VCaP (cell line): Measurements from ENCODE around the gene SLC15A4.
A peak's percentile ranks its signal among the peaks of the same experiment; 100 is the strongest.
"Not testable (repeated sequence)": the region's sequence is repeated elsewhere in the genome, so short reads cannot be mapped to it uniquely, and the experiment has no call there.

Experiments used
- H3K27ac ChIP-seq: fragments of 450-650 bp; 2 replicates; pipeline ENCODE4 v1.5.1; 2017
- TF ChIP-seq, protein P1 (sequence below): fragments of 450-650 bp; conservative IDR thresholded peaks from 2 replicates; pipeline ENCODE4 v1.5.1; 2017; ENCODE audit warnings: mild to moderate bottlenecking, moderate library complexity

The SLC15A4 gene

DNA sequence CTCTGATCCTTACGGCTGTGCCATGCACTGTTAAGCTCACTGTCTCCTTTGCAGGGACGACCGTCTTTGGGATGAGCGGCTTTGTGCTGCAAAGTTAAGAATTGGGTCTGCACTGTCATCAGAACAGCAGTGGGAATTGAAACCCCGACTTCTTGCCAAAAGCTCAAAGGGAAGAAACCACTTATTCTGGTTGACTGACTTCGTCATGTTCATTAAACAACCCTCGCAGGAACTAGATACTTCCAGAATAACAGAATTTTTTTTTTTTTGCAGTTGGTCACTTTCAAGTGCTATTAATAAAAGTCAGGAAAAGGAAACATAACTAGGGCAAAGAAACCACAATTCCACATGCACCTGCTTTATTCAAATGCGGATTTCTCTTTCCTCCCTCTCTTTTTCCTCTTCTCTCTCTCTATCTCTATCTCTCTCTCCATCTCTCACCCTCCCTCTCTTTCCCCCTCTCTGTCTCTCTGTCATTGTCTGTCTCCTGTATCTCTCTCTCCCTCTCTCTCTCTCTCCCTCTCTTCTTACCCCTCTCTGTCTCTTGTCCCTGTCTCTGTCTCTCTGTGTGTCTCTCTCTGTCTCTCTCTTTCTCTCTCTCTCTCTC lies 17.2 kb upstream of the SLC15A4 start:
- no peak overlapping the region for H3K27ac ChIP-seq
- TF ChIP-seq, protein P1, sequence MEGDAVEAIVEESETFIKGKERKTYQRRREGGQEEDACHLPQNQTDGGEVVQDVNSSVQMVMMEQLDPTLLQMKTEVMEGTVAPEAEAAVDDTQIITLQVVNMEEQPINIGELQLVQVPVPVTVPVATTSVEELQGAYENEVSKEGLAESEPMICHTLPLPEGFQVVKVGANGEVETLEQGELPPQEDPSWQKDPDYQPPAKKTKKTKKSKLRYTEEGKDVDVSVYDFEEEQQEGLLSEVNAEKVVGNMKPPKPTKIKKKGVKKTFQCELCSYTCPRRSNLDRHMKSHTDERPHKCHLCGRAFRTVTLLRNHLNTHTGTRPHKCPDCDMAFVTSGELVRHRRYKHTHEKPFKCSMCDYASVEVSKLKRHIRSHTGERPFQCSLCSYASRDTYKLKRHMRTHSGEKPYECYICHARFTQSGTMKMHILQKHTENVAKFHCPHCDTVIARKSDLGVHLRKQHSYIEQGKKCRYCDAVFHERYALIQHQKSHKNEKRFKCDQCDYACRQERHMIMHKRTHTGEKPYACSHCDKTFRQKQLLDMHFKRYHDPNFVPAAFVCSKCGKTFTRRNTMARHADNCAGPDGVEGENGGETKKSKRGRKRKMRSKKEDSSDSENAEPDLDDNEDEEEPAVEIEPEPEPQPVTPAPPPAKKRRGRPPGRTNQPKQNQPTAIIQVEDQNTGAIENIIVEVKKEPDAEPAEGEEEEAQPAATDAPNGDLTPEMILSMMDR, result no peak

DNA sequence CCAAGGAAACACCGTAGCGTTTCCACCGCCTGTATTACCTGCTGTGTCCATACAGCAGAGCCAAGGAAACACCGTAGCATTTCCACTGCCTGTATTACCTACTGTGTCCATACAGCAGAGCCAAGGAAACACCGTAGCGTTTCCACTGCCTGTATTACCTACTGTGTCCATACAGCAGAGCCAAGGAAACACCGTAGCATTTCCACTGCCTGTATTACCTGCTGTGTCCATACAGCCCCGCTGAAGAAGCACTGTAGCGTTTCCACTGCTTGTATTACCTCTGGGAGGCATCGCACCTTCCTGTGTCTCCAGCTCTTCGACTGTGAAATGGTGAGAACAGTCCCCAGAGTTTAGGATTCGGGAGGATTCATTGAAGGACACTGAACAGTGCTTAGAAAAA lies 16.1 kb upstream of the SLC15A4 start:
- H3K27ac ChIP-seq, result not testable (repeated sequence)

DNA sequence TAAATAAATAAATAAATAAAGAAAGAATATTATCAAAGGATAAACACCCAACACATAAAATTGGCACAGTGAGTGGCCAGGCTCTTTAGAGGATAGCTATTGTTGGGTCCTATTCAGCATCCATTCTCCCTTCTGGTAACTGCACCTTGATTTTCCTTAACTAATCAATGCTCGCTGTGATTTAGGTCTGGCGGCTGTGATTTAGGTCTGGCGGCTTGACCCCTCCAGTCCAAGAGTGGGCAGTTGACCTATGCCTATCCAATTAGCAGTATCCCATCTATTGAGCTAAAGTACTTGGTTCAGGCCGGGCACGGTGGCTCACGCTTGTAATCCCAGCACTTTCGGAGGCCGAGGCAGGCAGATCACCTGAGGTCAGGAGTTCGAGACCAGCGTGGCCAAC lies 9.7 kb upstream of the SLC15A4 start:
- no peak overlapping the region for H3K27ac ChIP-seq
- TF ChIP-seq, protein P1, result no peak

DNA sequence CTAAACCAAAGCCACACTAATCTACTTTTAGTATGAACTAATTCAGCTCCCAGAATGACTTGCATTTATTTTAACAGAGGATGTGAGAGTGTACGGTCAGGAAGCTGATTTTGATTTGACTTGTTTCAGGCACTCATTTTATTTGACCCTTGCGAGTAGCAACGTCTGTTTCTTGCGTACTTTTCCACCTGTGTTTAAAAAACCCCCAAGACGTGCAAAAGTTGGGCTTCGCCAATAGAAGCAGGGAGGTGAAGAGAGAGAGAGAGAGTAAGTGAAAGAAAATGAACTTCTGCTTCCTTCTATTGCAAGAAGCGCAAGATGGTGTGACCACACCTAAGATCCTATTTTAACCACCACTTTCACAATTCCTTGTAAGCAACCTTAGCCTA lies 6.7 kb upstream of the SLC15A4 start:
- TF ChIP-seq, protein P1, result no peak
- no peak overlapping the region for H3K27ac ChIP-seq

DNA sequence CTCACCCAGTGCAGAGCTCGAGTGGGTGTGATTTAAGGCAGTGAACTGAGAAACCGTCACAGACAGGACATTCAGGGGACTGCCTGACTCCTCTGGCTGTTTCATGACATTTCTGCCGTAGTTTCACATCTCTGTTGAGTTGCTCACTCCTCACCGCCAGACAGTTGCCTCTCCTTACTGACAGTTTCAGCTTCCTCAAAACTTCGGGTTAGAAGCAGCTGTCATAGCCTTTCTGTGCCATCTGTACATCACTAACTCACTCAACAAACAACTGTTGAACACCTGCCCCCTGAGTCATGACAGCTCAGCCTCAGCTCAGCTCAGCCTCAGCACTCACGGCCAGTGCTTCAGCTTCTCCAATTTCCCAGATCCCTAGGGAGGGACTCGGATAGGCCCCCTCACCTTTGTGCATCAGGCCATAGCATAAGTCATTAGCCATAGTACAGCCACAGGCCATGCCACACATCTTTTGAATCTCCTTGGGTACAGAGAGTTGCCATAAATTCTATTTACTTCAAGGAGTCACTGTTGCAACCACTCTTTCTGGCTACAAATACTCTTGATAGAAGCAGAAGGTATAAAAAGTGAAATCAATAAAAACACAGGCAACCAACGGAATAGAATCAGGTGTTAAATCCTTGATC lies 6.2 kb upstream of the SLC15A4 start:
- TF ChIP-seq, protein P1, result no peak
- H3K27ac ChIP-seq, result no peak overlapping the region

DNA sequence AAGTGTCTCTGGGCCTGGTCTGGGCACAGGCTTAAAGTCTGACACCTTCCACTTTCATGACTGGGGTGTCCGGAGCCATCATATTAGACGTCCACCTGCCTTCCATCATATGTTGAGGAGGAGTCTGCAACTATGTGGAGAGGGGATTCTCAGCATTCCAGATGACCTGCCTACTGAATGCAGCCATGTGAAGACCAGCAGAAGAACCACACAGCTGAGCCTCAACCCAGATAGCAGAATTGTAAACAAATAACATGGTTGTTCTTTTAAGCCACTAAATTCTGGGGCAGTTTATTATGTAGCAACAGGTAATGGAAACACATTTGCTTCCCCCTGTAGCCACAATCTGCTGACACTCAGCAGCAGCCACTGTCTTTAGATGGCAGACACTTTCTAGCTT lies 4.0 kb upstream of the SLC15A4 start:
- H3K27ac ChIP-seq, result no peak overlapping the region
- TF ChIP-seq, protein P1, result no peak

DNA sequence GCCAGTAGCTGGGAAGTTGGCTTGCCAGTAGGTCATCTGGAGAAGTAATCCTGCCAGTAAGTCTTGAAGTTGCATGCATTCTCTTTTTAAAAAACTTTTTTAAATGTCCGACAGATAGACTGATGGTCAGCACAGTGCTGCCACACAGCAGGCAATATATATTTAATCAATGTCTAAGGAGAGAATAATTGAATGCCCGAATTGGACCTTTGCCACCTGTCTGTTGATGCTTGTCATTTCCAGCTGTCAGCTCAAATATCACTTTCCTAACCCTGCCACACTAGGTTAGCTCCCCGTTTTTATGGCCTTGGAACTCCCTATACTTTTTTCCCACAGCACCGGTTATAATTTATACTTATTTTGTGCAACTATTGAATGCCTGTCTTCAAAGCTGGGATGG lies 2.1 kb upstream of the SLC15A4 start:
- H3K27ac ChIP-seq, result no peak overlapping the region
- TF ChIP-seq, protein P1, result no peak

DNA sequence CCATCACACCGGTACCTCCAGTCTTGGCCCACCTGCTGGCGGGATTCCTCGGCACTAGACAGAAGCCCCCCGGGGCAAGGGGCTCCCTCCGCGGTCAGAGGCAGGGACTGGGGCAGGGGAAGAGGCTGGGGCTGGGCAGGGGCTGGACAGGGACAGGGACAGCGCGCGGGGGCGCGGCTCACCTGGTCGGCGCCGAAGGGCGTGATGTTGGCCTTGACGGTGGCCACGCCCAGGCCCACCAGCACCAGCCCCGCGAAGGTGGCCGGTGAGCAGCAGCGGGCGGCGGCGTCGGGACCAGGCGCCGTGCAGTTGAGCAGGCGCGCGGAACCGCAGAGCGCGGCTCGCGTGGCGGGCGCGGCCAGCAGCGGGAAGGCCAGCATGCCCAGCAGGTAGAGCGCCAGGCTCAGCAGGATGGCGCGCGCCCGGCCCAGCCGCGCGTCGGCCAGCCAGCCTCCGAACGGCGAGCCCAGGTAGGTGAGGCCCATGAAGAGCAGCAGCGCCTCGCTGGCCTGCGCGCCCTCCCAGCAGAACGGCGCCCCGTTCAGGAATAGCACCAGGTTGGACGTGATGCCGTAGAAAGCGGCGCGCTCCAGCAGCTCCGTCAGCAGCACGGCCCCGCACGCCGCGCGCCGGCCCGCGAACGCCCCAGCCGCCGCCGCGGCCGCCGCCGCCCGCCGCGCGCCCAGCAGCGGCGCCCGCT lies 392 bp downstream of the SLC15A4 start:
- TF ChIP-seq, protein P1, result no peak
- peak overlapping the region; percentile 89 for H3K27ac ChIP-seq
